Measurements from ENCODE around the gene PEX7. TPM values are rescaled to one million over a fixed set of nuclear protein-coding genes. Genes with fewer than 3 reads are reported as not detected.

The PEX7 gene
- total and polyA plus RNA-seq, 2 experiments from 2014 or later, result 13.7 to 15.7 TPM

DNA sequence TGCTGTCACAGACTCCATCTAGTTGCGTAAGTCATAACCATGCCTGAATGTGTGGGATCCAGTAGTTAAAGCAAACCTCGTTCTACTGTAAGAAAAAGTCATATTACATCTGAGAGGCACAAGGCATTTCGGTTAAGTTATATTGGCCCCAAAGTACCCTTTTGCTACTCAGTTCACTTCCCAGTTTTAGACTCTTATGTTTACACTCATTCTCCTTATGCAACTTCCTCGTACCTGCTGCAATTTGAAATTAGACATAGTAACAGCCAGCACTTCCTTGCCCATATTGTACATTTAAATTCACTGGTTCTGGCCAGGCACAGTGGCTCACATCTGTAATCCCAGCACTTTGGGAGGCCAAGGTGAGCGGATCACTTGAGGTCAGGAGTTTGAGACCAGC is 37.0 kb downstream of the PEX7 start:
- no peaks in the 10 kb centered on the region for H3K9me3 ChIP-seq (ENCODE audit: low read depth)
- DNase-seq (ENCODE audit: low read depth in 1 of 2, low spot score in 1 of 2), result no peak

DNA sequence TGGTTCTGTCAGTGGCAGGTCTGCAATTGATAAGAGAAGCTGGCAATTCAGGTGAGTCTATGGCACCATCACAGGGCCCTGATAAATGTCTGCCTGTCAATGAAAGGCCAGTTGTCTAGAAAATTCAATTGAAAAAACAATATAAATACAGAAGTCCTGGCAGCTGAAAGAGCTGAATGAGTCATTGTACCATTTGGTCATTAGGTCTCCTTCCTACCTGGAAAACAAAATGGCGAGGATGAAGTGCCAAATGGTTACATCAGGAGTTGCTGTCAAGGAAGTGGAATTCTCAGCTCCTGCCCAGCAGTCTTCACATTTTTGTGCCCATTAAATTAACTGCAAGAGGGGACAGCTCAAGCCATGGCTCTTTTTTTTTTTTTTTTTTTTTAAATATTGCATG is 37.7 kb downstream of the PEX7 start:
- H3K9me3 ChIP-seq (ENCODE audit: low read depth), result no peaks in the 10 kb centered on the region
- no peaks in the 10 kb centered on the region for H3K36me3 ChIP-seq
- no peak for DNase-seq (ENCODE audit: low read depth in 1 of 2, low spot score in 1 of 2)
- TF ChIP-seq, protein P1, sequence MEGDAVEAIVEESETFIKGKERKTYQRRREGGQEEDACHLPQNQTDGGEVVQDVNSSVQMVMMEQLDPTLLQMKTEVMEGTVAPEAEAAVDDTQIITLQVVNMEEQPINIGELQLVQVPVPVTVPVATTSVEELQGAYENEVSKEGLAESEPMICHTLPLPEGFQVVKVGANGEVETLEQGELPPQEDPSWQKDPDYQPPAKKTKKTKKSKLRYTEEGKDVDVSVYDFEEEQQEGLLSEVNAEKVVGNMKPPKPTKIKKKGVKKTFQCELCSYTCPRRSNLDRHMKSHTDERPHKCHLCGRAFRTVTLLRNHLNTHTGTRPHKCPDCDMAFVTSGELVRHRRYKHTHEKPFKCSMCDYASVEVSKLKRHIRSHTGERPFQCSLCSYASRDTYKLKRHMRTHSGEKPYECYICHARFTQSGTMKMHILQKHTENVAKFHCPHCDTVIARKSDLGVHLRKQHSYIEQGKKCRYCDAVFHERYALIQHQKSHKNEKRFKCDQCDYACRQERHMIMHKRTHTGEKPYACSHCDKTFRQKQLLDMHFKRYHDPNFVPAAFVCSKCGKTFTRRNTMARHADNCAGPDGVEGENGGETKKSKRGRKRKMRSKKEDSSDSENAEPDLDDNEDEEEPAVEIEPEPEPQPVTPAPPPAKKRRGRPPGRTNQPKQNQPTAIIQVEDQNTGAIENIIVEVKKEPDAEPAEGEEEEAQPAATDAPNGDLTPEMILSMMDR (IDR thresholded peaks at IDR 0.05; ENCODE audit: low read depth, low read length), result no peak
- no peak overlapping the region for H3K27ac ChIP-seq
- H3K27me3 ChIP-seq, result no peaks in the 10 kb centered on the region
- H3K4me3 ChIP-seq, result no peak overlapping the region
- no peaks in the 10 kb centered on the region for H3K4me1 ChIP-seq (ENCODE audit: low read depth)

More for the DNA sequence above, 37.0 kb downstream of the PEX7 start:
- H3K36me3 ChIP-seq, result no peaks in the 10 kb centered on the region
- no peak overlapping the region for H3K4me3 ChIP-seq
- H3K4me1 ChIP-seq (ENCODE audit: low read depth), result no peaks in the 10 kb centered on the region
- no peaks in the 10 kb centered on the region for H3K27me3 ChIP-seq
- H3K27ac ChIP-seq, result no peak overlapping the region
- TF ChIP-seq, protein P1 (IDR thresholded peaks at IDR 0.05; ENCODE audit: low read depth, low read length), result no peak

DNA sequence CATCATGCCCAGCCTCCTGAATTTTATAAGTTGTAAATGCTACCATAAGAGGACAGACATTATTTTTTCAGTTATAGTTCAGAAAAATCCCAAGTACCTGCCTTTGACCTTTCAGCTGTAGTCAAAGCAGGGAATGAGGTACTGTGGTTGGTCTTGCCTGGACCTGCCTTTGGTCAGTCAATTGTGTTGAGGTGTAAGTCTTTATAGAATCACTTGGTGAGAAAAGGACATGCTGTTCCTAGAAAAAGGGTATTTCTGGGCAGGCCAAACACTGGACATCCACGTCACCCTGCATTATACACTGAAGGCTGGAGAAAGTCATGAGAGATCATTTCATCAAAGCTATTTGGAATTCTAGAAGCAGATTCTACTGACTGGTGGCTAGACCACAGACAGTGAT is 40.3 kb downstream of the PEX7 start:
- H3K27me3 ChIP-seq, result no peaks in the 10 kb centered on the region
- no peaks in the 10 kb centered on the region for H3K9me3 ChIP-seq (ENCODE audit: low read depth)
- TF ChIP-seq, protein P1 (IDR thresholded peaks at IDR 0.05; ENCODE audit: low read depth, low read length), result no peak
- no peak for DNase-seq (ENCODE audit: low read depth in 1 of 2, low spot score in 1 of 2)
- no peak overlapping the region for H3K4me3 ChIP-seq
- no peaks in the 10 kb centered on the region for H3K4me1 ChIP-seq (ENCODE audit: low read depth)
- no peak overlapping the region for H3K27ac ChIP-seq
- no peaks in the 10 kb centered on the region for H3K36me3 ChIP-seq

DNA sequence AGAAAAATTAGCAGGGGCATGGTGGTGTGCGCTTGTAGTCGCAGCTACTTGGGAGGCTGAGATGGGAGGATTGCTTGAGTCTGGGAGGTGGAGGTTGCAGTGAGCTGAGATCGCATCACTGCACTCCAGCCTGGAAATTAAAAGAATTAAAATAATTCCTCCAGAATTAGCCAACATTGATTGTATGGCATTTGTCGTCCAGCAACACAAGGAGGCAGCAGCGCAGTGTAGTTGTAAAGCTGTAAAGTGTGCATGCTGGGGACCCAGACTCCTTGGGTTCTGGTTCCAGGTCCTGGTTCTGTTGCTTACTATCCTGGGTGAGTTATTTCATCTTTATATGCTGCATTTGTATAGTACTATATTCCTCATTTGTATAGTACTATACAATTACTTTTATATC is 41.4 kb downstream of the PEX7 start:
- Histone ChIP-seq H3K4me1 (ENCODE audit: low read depth) (no peaks in the 10 kb centered on the region), H3K27ac (no peak overlapping the region), H3K4me3 (no peak overlapping the region), H3K36me3 (no peaks in the 10 kb centered on the region), H3K27me3 (no peaks in the 10 kb centered on the region), H3K9me3 (ENCODE audit: low read depth) (no peaks in the 10 kb centered on the region)
- no peak for DNase-seq (ENCODE audit: low read depth in 1 of 2, low spot score in 1 of 2)
- TF ChIP-seq, protein P1 (IDR thresholded peaks at IDR 0.05; ENCODE audit: low read depth, low read length), result no peak

DNA sequence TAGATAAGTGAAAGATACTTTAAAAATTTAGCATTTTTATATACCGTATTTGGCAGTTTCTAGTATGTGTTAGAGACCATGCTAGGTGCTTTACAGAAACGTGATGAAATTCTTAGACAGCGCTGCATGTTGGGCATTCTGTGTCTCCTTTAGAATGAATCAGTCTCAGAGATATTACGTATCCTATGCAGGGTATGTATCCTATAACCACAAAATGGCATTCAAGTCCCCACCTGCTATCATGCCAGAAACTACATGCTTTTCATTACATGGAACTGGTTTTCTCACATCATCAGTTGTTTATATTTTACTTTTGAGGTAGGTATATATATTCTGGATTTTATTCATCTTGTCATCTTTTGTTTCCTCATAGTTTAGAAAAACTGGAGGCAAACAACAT is 42.3 kb downstream of the PEX7 start:
- Histone ChIP-seq H3K36me3 (no peaks in the 10 kb centered on the region), H3K4me3 (no peak overlapping the region), H3K9me3 (ENCODE audit: low read depth) (no peaks in the 10 kb centered on the region), H3K27ac (no peak overlapping the region), H3K4me1 (ENCODE audit: low read depth) (no peaks in the 10 kb centered on the region), H3K27me3 (no peaks in the 10 kb centered on the region)
- no peak for DNase-seq (ENCODE audit: low read depth in 1 of 2, low spot score in 1 of 2)
- TF ChIP-seq, protein P1 (IDR thresholded peaks at IDR 0.05; ENCODE audit: low read depth, low read length), result no peak
